Measurements from ENCODE around the gene LIMD2.
A peak's percentile ranks its signal among the peaks of the same experiment; 100 is the strongest.

LIMD2 gene

DNA sequence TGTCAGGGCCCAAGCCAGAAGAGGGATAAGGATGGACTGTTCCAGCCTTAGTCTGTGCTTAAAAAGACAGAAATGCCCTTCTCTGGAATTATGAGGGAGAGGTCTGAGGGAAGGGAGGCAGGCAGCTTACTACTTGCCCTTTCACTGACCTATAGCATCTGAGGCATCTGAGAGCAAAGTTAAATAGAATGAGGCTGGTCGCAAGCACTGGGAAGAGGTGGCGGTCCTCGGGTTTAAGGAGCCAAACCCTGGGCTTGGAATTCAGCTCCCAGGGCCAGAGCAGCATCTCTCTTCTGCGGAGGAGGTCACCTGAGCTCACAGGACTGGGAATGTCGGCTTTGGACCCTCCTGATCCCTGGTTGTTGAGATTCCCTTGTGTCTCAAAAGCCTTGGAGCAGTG is 3.1 kb upstream of the LIMD2 start:
- H3K36me3 Mint-ChIP-seq (ENCODE audit: low read depth) = peaks cover 18% of the 10 kb centered on the region
- H3K4me1 Mint-ChIP-seq = peaks cover 39% of the 10 kb centered on the region
- H3K27me3 Mint-ChIP-seq (ENCODE audit: low read depth, poor library complexity) = peaks cover 5% of the 10 kb centered on the region
- H3K9me3 Mint-ChIP-seq = no peaks in the 10 kb centered on the region
- peak overlapping the region; percentile 54 for H3K4me3 Mint-ChIP-seq
- TF ChIP-seq, protein P1, sequence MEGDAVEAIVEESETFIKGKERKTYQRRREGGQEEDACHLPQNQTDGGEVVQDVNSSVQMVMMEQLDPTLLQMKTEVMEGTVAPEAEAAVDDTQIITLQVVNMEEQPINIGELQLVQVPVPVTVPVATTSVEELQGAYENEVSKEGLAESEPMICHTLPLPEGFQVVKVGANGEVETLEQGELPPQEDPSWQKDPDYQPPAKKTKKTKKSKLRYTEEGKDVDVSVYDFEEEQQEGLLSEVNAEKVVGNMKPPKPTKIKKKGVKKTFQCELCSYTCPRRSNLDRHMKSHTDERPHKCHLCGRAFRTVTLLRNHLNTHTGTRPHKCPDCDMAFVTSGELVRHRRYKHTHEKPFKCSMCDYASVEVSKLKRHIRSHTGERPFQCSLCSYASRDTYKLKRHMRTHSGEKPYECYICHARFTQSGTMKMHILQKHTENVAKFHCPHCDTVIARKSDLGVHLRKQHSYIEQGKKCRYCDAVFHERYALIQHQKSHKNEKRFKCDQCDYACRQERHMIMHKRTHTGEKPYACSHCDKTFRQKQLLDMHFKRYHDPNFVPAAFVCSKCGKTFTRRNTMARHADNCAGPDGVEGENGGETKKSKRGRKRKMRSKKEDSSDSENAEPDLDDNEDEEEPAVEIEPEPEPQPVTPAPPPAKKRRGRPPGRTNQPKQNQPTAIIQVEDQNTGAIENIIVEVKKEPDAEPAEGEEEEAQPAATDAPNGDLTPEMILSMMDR (IDR thresholded peaks at IDR 0.05) = no peak
- no peak for DNase-seq
- peak overlapping the region; percentile 17 for H3K27ac Mint-ChIP-seq

DNA sequence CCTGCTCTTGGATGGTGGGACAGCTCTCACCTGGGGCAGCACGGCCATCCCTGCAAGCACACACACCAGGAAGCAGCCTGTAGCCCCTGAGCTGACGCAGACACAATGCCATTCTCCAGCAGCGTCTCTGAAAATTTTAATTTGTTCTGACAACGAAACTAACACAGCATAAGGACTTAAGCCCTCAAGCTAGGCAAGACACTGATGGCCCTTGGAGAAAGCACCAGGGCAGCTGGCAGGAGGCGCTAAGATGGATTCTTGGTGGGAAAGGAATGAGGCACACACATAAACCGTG is 2.7 kb upstream of the LIMD2 start:
- Mint-ChIP-seq H3K27me3 (ENCODE audit: low read depth, poor library complexity) (peaks cover 5% of the 10 kb centered on the region), H3K4me3 (peak overlapping the region; percentile 54), H3K4me1 (peaks cover 43% of the 10 kb centered on the region), H3K27ac (peak overlapping the region; percentile 17), H3K9me3 (no peaks in the 10 kb centered on the region), H3K36me3 (ENCODE audit: low read depth) (peaks cover 18% of the 10 kb centered on the region)
- DNase-seq = no peak
- TF ChIP-seq, protein P1 (IDR thresholded peaks at IDR 0.05) = no peak

DNA sequence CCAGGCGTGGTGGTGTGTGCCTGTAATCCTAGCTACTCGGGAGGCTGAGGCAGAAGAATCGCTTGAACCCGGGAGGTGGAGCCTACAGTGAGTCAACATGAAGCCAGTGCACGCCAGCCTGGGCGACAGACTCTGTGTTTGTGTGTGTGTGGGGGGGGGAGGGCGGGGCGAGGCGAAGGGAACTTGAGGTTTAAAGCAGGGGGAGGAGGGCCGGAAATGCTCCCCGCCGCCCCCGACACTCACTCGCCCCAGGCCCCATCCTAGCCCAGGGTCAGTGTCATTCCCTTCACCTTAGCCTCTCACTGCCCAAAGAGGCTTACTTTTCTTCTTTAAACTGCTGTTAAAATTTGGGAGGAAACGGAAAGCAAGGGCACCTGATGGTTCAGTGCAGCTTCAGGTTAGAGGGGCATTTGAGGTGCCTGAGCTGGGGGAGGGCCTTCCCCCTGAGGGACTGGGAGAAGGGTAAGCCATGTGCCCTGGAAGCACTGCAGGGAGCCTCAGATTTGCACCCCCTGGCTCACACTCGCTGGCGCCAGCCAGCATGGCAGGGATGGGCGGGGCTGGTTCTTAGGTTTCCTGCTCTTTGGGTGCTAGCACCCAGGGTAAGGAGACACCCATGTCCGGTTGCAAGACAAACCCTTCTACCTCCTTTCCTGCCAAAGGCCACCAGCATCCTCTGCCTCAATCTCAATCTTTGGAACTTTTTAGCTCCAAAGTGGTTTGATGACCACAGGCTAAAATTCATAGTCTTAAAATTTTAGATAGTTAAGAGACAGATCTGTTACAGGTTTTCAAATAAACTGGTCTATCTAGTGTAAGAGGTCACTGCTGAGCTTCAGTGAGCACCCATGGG is 2.2 kb upstream of the LIMD2 start:
- H3K27ac Mint-ChIP-seq = no peak overlapping the region
- peaks cover 49% of the 10 kb centered on the region for H3K4me1 Mint-ChIP-seq
- TF ChIP-seq, protein P1 (IDR thresholded peaks at IDR 0.05) = no peak
- H3K9me3 Mint-ChIP-seq = no peaks in the 10 kb centered on the region
- no peak for DNase-seq
- H3K27me3 Mint-ChIP-seq (ENCODE audit: low read depth, poor library complexity) = peaks cover 5% of the 10 kb centered on the region
- peak overlapping the region; percentile 74 for H3K4me3 Mint-ChIP-seq
- H3K36me3 Mint-ChIP-seq (ENCODE audit: low read depth) = peaks cover 18% of the 10 kb centered on the region

DNA sequence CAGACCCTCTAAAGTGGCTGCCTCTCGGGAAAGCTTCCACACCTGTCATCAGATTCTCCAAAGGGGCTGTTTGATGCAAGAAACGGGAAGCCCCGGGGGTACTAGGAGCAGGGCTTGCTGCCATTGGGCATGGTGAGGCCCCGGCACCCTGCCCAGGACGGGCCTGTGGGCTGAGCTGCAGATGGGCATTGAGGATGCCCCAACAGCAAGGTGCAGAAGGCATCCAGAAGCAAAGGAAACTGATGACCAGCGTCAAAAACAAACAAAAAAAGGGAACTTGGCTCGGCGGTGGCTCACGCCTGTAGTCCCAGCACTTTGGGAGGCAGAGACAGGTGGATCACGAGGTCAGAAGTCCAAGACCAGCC is 1.5 kb upstream of the LIMD2 start:
- TF ChIP-seq, protein P1 (IDR thresholded peaks at IDR 0.05) = no peak
- Mint-ChIP-seq H3K4me1 (peaks cover 54% of the 10 kb centered on the region), H3K9me3 (no peaks in the 10 kb centered on the region), H3K27ac (no peak overlapping the region), H3K27me3 (ENCODE audit: low read depth, poor library complexity) (peaks cover 5% of the 10 kb centered on the region), H3K4me3 (peak overlapping the region; percentile 74), H3K36me3 (ENCODE audit: low read depth) (peaks cover 18% of the 10 kb centered on the region)
- DNase-seq = no peak

DNA sequence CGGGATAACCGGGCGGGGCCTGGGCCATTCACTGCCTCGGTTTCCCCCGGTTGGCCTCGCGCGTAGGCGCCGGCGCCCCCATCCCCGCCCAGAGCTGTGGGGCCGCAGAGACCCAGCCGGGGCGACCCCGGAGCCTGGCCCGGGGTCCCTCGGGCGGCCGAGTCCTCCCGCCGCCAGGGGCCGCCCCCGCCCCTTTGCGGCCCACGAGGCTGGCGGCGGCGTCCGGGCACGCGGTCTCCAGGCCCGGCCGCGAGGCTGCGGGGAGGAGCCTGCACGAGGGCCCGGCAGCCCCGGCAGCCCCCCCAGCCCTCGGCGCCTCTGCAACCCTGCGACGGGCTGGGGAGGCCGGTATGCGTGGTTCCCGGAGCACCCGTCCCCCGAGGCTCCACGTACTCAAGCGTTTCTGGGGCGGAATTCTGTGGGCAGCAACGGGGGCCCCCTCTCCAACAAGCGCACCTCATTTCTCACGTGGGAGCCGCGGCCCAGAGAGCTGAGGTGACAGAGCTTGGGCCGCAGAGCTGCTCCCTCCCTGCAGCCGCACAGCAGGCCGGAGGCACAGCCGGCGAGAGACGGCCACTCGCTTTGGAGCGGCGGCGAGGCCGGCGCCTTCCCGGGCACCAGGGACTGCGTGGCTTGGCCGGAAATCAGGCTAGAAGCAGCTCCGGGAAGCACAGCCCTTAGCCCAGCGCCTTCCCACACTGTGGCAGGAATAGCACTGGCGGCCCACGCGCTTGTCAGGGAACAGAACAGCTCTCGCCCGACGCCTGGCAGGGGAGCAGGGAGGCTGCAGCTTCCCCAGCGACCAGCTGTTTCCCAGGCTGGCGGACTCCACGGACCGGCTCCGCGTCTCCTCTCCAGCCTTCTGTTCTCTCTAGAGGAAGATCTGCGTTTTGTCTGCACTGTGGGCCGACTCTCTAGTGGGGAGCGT is 867 bp upstream of the LIMD2 start:
- H3K4me1 Mint-ChIP-seq = peaks cover 55% of the 10 kb centered on the region
- H3K27me3 Mint-ChIP-seq (ENCODE audit: low read depth, poor library complexity) = peaks cover 8% of the 10 kb centered on the region
- peak overlapping the region; percentile 74 for H3K4me3 Mint-ChIP-seq
- DNase-seq = peak; percentile 52
- no peaks in the 10 kb centered on the region for H3K9me3 Mint-ChIP-seq
- TF ChIP-seq, protein P1 (IDR thresholded peaks at IDR 0.05) = no peak
- peaks cover 18% of the 10 kb centered on the region for H3K36me3 Mint-ChIP-seq (ENCODE audit: low read depth)
- no peak overlapping the region for H3K27ac Mint-ChIP-seq
